Lower leg skin (tissue), 4 donors: Measurements from ENCODE around the gene ITPRIPL1. TPM values are rescaled to one million over a fixed set of nuclear protein-coding genes. Genes with fewer than 3 reads are reported as not detected.

Source experiments
- DNase-seq, 2 donors: peaks; one replicate each; pipeline ENCODE4 v3.0.0-alpha.2; 2019; ENCODE audit warnings: low spot score in 2 of 2
- H3K4me3 ChIP-seq: fragments of 200-600 bp; sonication (generic); 2 replicates; pipeline ENCODE4 v1.5.1; 2017; ENCODE audit warnings: mild to moderate bottlenecking, low read depth; ENCODE audit not compliant: poor library complexity, severe bottlenecking
- POLR2A ChIP-seq, 2 donors: fragments of 450-650 bp; IDR thresholded peaks; one replicate each; pipeline ENCODE4 v1.6.1; 2016 to 2017; ENCODE audit warnings: antibody characterized with exemption in 2 of 2, mild to moderate bottlenecking in 1 of 2, moderate library complexity in 1 of 2
- WGBS, 2 donors: methylation state at CpG; one replicate each; pipeline ENCODE4 v1.1.5; 2018; 5-methylcytosine and 5-hydroxymethylcytosine counted together
- intact Hi-C: fragments of 100-400 bp; cut with DNase I; formaldehyde crosslinking; loops from one replicate; pipeline ENCODE4 v1.15.0; 2023; ENCODE audit warnings: low total_unique reads
- total RNA-seq, 4 donors: library from RNA; depleted of rRNA; stranded (reverse); fragments of >200 nt; gene quantifications; one replicate each; pipeline ENCODE4 v1.1.0, GENCODE V29; 2016
- TF ChIP-seq, protein P1 (sequence below), 3 donors: fragments of 450-650 bp; IDR thresholded peaks; one replicate each; pipeline ENCODE4 v1.5.1; 2016; ENCODE audit warnings: antibody characterized with exemption in 3 of 3, mild to moderate bottlenecking in 3 of 3, moderate library complexity in 2 of 3

ITPRIPL1 gene
- total RNA-seq, 4 donors from 2014 or later = 0.51 to 3.1 (median 1.9) TPM

DNA sequence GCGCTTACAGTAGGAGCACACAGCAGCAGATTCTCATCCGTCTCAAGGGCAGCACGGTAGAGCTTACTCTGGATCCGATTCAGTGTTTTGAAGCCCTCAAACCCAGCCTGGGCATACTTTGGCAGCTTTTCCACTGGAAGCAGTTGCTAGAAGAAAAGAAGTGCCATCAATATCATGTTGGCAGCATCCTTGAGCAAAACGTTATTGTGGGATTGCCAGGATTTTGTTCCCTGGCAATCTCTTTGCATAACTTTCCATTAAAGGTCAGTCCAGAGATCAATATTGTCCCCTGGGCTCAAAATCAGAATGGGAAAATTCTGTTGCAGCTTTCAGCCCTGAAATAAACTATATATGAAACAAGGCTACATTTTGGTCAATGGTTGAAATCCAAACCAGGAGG is 28.2 kb upstream of the ITPRIPL1 start:
- H3K4me3 ChIP-seq = no peak overlapping the region
- intact Hi-C loops = no loop called here
- TF ChIP-seq, protein P1, sequence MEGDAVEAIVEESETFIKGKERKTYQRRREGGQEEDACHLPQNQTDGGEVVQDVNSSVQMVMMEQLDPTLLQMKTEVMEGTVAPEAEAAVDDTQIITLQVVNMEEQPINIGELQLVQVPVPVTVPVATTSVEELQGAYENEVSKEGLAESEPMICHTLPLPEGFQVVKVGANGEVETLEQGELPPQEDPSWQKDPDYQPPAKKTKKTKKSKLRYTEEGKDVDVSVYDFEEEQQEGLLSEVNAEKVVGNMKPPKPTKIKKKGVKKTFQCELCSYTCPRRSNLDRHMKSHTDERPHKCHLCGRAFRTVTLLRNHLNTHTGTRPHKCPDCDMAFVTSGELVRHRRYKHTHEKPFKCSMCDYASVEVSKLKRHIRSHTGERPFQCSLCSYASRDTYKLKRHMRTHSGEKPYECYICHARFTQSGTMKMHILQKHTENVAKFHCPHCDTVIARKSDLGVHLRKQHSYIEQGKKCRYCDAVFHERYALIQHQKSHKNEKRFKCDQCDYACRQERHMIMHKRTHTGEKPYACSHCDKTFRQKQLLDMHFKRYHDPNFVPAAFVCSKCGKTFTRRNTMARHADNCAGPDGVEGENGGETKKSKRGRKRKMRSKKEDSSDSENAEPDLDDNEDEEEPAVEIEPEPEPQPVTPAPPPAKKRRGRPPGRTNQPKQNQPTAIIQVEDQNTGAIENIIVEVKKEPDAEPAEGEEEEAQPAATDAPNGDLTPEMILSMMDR (IDR thresholded peaks at IDR 0.05) = no peak
- TF ChIP-seq POLR2A (IDR thresholded peaks at IDR 0.05) = no peak
- DNase-seq = no peak
- WGBS, 2 donors = 81 to 82% methylated on average over 5 of the region's 5 CpGs

DNA sequence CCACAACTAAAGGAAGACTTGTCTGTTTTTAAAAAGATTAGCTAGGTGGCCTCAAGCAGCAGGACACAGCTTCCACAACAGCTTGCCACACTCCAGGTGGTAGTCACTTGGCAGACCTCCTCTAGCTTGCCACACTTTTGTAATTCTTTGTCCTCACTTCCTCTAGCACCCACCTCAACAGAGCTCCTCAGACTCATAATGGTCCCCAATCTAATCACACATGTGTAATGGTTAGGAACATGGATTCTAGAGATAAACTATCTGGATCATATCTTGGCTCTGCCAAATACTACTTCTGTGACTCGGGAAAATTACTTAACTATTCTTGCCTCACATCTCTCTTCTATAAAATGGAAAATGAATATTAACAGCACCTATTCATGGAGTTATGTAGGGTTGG is 23.3 kb upstream of the ITPRIPL1 start:
- intact Hi-C loops = no loop called here

DNA sequence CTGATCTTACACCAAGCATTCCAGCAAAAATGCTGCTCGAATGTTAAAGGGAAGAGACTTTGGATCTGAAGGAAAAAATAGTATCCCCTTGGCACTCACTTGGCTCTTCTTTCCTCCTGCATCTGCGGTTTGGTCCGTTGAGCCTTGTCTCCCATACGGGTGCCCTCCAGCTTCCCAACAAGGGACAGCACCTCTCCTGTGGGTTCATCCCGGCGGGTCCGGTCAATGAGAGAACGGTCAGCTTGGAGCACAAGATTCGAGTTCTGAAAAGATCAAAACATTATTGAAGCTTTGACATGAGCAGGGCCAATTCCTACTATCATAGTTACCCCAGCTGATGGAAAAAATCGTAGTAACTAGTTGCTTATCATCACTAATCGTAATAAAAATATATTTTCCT is 20.5 kb upstream of the ITPRIPL1 start:
- intact Hi-C loops = no loop called here
- DNase-seq = no peak
- WGBS, 2 donors = 67 to 75% methylated on average over 11 of the region's 11 CpGs
- peak overlapping the region; percentile 84 for H3K4me3 ChIP-seq
- no peak for TF ChIP-seq POLR2A (IDR thresholded peaks at IDR 0.05)
- TF ChIP-seq, protein P1 (IDR thresholded peaks at IDR 0.05) = no peak

More for the DNA sequence above, 23.3 kb upstream of the ITPRIPL1 start:
- TF ChIP-seq POLR2A (IDR thresholded peaks at IDR 0.05) = no peak
- TF ChIP-seq, protein P1 (IDR thresholded peaks at IDR 0.05) = no peak
- no peak for DNase-seq
- no peak overlapping the region for H3K4me3 ChIP-seq
- 74 to 81% methylated on average over 1 of the region's 1 CpG for WGBS, 2 donors

DNA sequence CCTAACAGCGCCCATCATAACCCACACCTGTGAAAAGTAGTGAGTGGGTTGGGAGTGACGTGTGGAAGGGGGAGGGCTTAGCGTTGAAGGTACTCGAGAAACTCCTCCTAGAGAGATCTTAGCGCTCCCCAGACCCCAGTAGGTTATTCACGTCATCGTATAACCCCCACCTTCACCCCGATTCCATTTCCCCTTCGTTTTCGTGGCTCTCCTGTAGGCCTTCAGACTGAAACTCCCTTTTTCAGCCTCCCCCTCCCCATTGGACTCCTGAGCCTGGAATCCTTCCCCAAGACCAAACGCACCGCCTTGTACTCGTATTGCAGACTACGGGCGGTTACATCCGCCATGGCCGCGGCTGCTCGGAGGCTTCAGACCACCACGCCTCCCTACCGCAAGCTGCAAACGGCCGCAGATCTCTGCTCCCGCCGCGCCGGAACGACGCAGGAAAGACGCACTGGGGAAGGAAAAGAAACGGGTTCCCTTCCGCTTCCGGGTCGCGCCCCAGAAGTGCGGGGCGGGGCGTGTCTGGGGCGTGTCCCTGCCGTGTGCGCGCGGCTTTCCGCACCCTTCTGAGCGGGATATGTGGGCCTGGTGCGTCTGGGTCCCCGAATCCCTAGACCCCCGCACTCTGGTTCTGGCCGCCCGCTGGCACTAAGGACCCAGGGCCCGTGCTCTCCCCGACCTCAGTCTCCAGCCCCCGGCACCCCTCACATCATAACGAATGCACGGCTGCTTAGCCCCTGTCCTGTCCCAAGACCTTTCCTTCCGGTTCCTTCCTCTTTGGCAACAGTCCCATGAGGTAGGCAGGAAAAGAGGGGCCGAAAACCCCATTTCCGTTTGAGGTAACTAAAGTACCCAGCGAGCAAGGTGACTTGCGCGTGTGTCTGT is 19.8 kb upstream of the ITPRIPL1 start, which contains the start of gene SNRNP200:
Gene SNRNP200, minus strand, starts transcription at position 456 of the 888 bp plus-strand sequence. Its CDS starts 109 bp downstream, at position 347.
- peak in 1 of 2 donors; percentile 51 for TF ChIP-seq POLR2A (IDR thresholded peaks at IDR 0.05)
- TF ChIP-seq, protein P1 (IDR thresholded peaks at IDR 0.05) = no peak
- DNase-seq = peak; percentile 77 to 98
- intact Hi-C loops = no loop called here
- peak within 1 kb of the TSS; percentile 84 for H3K4me3 ChIP-seq
- WGBS, 2 donors = 0 to 1% methylated on average over 48 to 61 of the region's 61 CpGs

DNA sequence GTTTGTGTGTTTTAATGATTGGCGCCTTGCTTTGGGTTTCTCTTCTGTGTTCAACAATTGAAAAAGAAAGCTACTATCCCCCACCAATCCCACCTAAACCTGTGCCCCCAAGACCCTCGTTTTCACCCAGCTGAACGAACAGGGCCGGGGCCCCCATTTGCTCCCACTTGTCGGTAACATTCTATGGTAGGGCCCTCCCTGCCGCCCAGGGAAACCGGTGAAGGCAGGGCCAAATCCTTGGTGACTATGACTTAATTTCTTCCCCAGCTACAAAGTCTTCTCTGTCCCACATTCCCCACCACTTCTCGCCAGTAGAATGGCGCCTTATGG is 19.2 kb upstream of the ITPRIPL1 start:
- 20 to 26% methylated on average over 9 of the region's 9 CpGs for WGBS, 2 donors
- intact Hi-C loops = no loop called here
- no peak for DNase-seq
- TF ChIP-seq, protein P1 (IDR thresholded peaks at IDR 0.05) = no peak
- TF ChIP-seq POLR2A (IDR thresholded peaks at IDR 0.05) = no peak
- peak overlapping the region; percentile 84 for H3K4me3 ChIP-seq
